ENCODE measurements around the gene BCL6. TPM values are rescaled to one million over a fixed set of nuclear protein-coding genes. Genes with fewer than 3 reads are reported as not detected.

BCL6 gene
- total RNA-seq, 1 experiment from 2014 or later: 35.1 TPM

DNA sequence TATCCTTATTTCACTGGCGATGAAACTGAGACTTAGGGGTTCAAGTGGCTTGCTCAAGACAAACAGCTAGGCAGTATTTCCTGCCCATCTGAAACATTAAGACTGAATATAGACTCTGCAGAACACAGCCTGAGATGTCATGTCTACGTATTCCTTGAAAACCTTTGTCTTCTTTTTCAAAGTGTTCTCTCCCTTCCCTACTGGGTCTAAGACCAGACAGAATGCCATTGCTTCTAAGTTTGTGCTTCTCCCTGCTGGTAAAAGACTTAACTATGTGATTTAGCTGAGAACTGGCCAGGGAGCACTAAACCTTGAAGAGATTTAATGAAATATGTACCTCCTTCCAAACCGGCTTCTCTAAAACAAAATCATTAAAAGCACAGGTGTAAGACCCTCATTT, 9.9 kb downstream of the BCL6 start:
- TF ChIP-seq, protein P1, sequence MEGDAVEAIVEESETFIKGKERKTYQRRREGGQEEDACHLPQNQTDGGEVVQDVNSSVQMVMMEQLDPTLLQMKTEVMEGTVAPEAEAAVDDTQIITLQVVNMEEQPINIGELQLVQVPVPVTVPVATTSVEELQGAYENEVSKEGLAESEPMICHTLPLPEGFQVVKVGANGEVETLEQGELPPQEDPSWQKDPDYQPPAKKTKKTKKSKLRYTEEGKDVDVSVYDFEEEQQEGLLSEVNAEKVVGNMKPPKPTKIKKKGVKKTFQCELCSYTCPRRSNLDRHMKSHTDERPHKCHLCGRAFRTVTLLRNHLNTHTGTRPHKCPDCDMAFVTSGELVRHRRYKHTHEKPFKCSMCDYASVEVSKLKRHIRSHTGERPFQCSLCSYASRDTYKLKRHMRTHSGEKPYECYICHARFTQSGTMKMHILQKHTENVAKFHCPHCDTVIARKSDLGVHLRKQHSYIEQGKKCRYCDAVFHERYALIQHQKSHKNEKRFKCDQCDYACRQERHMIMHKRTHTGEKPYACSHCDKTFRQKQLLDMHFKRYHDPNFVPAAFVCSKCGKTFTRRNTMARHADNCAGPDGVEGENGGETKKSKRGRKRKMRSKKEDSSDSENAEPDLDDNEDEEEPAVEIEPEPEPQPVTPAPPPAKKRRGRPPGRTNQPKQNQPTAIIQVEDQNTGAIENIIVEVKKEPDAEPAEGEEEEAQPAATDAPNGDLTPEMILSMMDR (IDR thresholded peaks at IDR 0.05; ENCODE audit: unreplicated experiment): no peak
- CTCF ChIA-PET: interaction anchor here (0.6 kb wide), 1 partner anchor 160 kb away, joined by 3 read pairs; no protein-coding TSS in a partner anchor
- Mint-ChIP-seq H3K36me3 (ENCODE audit: insufficient read depth, unreplicated experiment) (peaks cover 33% of the 10 kb centered on the region), H3K4me1 (ENCODE audit: low read depth, unreplicated experiment) (peaks cover 24% of the 10 kb centered on the region), H3K27ac (ENCODE audit: unreplicated experiment) (no peak overlapping the region), H3K4me3 (ENCODE audit: low read depth, unreplicated experiment) (no peak overlapping the region), H3K9me3 (ENCODE audit: low read depth, unreplicated experiment) (no peaks in the 10 kb centered on the region), H3K27me3 (ENCODE audit: unreplicated experiment) (peaks cover 9% of the 10 kb centered on the region)
- intact Hi-C loops (cut with micrococcal nuclease; ENCODE audit: unreplicated experiment): no loop called here
- no TSS peak for BruUV-seq (replicated peaks)
- DNase-seq: no peak

- H3K27ac Mint-ChIP-seq (ENCODE audit: unreplicated experiment): no peak overlapping the region
- no TSS peak for BruUV-seq (replicated peaks)
Observed at GRCh38 chr3:187734841-187735240, 10.4 kb downstream of the BCL6 start.

DNA sequence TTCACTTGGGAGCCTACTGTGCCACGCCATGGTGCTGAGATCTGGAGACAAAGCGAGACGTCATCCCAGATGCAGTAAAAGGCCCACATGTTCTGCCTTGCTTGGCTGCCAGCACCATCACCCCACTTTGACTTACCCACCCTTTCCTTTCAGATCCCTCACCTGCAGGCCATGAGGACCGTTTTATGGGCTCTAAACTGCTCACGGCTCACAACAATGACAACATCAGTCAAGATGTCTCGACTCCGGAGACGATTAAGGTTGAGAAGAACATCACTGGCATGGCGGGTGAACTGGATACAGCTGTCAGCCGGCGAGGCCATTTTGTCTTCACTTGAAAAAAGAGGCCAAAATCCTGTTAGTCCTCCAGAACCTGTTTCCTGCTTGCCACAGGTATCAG, 11.9 kb downstream of the BCL6 start:
- CTCF ChIA-PET: no interaction called here
- intact Hi-C loops (cut with micrococcal nuclease; ENCODE audit: unreplicated experiment): no loop called here
- BruUV-seq (replicated peaks): no TSS peak

More at GRCh38 chr3:187734841-187735240, 10.4 kb downstream of the BCL6 start:
- TF ChIP-seq, protein P1 (IDR thresholded peaks at IDR 0.05; ENCODE audit: unreplicated experiment): no peak
- intact Hi-C loops (cut with micrococcal nuclease; ENCODE audit: unreplicated experiment): no loop called here
- peaks cover 29% of the 10 kb centered on the region for H3K36me3 Mint-ChIP-seq (ENCODE audit: insufficient read depth, unreplicated experiment)
- no peak for DNase-seq
- H3K4me3 Mint-ChIP-seq (ENCODE audit: low read depth, unreplicated experiment): no peak overlapping the region
- peaks cover 9% of the 10 kb centered on the region for H3K27me3 Mint-ChIP-seq (ENCODE audit: unreplicated experiment)
- CTCF ChIA-PET: interaction anchor here (0.5 kb wide), 1 partner anchor 1252 kb away, joined by 3 read pairs; no protein-coding TSS in a partner anchor
- no peaks in the 10 kb centered on the region for H3K9me3 Mint-ChIP-seq (ENCODE audit: low read depth, unreplicated experiment)
- H3K4me1 Mint-ChIP-seq (ENCODE audit: low read depth, unreplicated experiment): peaks cover 24% of the 10 kb centered on the region

GRCh38 chr3:187729598-187729997, 15.7 kb downstream of the BCL6 start:
- Mint-ChIP-seq H3K4me1 (ENCODE audit: low read depth, unreplicated experiment) (no peaks in the 10 kb centered on the region), H3K4me3 (ENCODE audit: low read depth, unreplicated experiment) (no peak overlapping the region), H3K27me3 (ENCODE audit: unreplicated experiment) (no peaks in the 10 kb centered on the region), H3K9me3 (ENCODE audit: low read depth, unreplicated experiment) (no peaks in the 10 kb centered on the region), H3K27ac (ENCODE audit: unreplicated experiment) (no peak overlapping the region), H3K36me3 (ENCODE audit: insufficient read depth, unreplicated experiment) (peaks cover 24% of the 10 kb centered on the region)
- TF ChIP-seq, protein P1 (IDR thresholded peaks at IDR 0.05; ENCODE audit: unreplicated experiment): no peak
- no peak for DNase-seq
- no TSS peak for BruUV-seq (replicated peaks)
- CTCF ChIA-PET: no interaction called here
- intact Hi-C loops (cut with micrococcal nuclease; ENCODE audit: unreplicated experiment): no loop called here

More for the DNA sequence above, 11.9 kb downstream of the BCL6 start:
- TF ChIP-seq, protein P1 (IDR thresholded peaks at IDR 0.05; ENCODE audit: unreplicated experiment): no peak
- no peaks in the 10 kb centered on the region for H3K9me3 Mint-ChIP-seq (ENCODE audit: low read depth, unreplicated experiment)
- H3K4me1 Mint-ChIP-seq (ENCODE audit: low read depth, unreplicated experiment): peaks cover 13% of the 10 kb centered on the region
- H3K27me3 Mint-ChIP-seq (ENCODE audit: unreplicated experiment): peaks cover 9% of the 10 kb centered on the region
- DNase-seq: no peak
- H3K27ac Mint-ChIP-seq (ENCODE audit: unreplicated experiment): no peak overlapping the region
- peaks cover 24% of the 10 kb centered on the region for H3K36me3 Mint-ChIP-seq (ENCODE audit: insufficient read depth, unreplicated experiment)
- no peak overlapping the region for H3K4me3 Mint-ChIP-seq (ENCODE audit: low read depth, unreplicated experiment)

All from Calu3 (cell line).